ENCODE data around the gene CRYM.
A peak's percentile ranks its signal among the peaks of the same experiment; 100 is the strongest.
"Not testable (repeated sequence)": the region's sequence is repeated elsewhere in the genome, so short reads cannot be mapped to it uniquely, and the experiment has no call there.

CRYM gene

DNA sequence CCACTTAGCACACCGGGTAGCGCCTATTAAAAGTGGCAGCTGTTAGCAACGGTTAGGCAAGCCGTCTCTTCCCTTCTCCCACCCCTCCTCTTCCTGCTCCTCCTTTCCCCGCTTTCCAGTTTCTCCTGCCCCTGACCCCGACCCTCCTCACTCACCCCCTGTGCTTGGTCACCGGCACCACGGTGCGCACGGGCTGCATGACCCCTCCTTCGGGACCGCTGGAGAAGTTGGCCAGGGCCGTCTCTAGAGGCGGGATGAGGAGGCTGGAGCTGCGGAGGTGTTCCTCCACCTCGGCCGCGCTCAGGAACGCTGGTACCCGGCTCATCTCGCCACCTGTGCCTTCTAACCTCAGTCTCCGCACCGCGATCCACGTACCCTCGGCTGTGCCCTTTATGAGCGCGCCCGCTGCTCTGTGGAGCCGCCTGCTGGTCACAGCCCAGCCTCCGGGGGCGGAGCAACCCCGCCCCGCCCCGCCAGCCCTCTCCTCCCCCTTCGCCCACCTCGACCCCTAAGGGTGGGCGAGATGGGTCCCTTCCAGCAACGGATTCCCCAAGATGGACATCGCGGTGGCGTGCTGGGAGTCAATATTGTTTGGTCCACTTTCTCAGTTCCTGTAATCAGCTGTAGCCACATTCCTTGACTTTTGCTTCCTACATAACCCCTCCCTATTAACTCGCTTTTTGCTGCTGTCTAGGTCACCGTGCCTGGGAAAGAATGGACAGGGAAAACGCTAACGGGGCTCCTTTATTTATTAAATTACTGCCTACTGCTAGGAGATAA, at the start of gene CRYM:
Gene CRYM, minus strand, starts transcription at position 364 of the 780 bp plus-strand sequence. Its CDS starts 39 bp downstream, at position 325.
- peak; percentile 6 for DNase-seq

GRCh38 chr16:21327046-21327445, 49.0 kb upstream of the CRYM start:
- DNase-seq, result no peak

GRCh38 chr16:21326459-21326858, 48.4 kb upstream of the CRYM start:
- no peak for DNase-seq

GRCh38 chr16:21324267-21324666, 46.2 kb upstream of the CRYM start:
- no peak for DNase-seq

DNA sequence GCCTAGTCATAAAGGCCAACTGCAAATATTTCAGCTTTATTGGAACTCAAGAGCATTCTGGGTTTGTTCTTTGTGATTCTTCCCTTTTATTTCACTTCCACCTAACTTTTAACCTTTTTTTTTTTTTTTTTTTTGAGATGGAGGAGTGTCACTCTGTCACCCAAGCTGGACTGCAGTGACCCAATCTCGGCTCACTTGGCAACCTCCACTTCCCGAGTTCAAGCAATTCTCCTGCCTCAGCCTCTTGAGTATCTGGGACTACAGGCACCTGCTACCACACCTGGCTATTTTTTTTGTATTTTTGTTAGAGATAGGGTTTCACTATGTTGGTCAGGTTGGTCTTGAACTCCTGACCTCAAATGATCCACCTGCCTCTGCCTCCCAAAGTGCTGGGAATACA, 44.2 kb upstream of the CRYM start:
- not testable (repeated sequence) for DNase-seq

DNA sequence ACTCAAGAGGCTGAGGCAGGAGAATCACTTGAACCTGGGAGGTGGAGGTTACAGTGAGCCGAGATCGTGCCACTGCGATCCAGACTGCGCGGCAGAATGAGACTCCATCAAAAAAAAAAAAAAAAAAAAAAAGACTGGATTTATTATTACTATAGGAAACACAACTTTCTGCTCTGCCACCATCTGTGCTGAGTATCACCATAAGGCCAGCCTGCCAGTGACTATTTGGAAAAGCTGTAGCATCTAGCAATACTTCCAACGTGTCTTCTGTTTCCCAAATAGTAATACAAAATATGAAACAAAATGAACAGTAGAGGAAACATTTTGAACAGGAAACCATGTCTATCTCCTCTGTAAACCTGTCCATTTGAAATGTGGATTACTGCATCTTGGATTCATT, 43.6 kb upstream of the CRYM start:
- DNase-seq, result no peak

GRCh38 chr16:21314339-21314738, 36.2 kb upstream of the CRYM start:
- no peak for DNase-seq

- not testable (repeated sequence) for DNase-seq
These were observed 34.8 kb upstream of the CRYM start for GRCh38 chr16:21312863-21313372.

GRCh38 chr16:21312046-21312445, 34.0 kb upstream of the CRYM start:
- DNase-seq, result not testable (repeated sequence)

DNA sequence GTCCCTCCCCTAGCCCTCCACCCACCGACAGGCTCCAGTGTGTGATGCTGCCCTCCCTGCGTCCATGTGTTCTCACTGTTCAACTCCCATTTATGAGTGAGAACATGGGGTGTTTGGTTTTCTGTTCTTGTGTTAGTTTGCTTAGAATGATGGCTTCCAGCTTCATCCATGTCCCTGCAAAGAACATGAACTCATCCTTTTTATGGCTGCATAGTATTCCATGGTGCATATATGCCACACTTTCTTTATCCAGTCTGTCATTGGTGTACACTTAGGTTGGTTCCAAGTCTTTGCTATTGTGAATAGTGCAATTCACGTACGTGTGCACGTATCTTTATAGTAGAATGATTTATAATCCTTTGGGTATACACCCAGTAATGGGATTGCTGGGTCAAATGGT, 28.6 kb upstream of the CRYM start:
- not testable (repeated sequence) for DNase-seq

- no peak for DNase-seq
These were observed 24.9 kb upstream of the CRYM start for GRCh38 chr16:21302898-21303528.

GRCh38 chr16:21302454-21302853, 24.4 kb upstream of the CRYM start:
- no peak for DNase-seq

DNA sequence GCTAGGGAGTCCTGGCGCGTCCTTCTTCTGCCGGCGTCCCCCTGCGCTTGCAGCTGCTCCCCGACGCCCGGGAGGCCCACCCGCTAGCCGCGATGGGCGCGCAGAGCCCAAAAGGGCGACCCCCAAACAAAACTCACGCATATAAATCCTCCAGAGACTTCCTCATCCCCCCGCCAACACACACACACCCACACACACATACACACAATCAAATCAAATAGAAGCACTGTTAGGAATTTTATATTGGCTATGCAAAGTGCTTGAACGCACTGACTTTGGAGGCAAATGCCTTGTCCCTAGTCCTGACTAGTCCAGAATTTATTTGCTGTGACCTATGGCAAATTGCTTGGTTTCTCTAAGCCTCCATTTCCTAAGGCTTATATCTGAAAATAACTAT, 23.8 kb upstream of the CRYM start:
- no peak for DNase-seq

- DNase-seq, result peak; percentile 15
These were observed 23.2 kb upstream of the CRYM start for GRCh38 chr16:21301168-21301894.

DNA sequence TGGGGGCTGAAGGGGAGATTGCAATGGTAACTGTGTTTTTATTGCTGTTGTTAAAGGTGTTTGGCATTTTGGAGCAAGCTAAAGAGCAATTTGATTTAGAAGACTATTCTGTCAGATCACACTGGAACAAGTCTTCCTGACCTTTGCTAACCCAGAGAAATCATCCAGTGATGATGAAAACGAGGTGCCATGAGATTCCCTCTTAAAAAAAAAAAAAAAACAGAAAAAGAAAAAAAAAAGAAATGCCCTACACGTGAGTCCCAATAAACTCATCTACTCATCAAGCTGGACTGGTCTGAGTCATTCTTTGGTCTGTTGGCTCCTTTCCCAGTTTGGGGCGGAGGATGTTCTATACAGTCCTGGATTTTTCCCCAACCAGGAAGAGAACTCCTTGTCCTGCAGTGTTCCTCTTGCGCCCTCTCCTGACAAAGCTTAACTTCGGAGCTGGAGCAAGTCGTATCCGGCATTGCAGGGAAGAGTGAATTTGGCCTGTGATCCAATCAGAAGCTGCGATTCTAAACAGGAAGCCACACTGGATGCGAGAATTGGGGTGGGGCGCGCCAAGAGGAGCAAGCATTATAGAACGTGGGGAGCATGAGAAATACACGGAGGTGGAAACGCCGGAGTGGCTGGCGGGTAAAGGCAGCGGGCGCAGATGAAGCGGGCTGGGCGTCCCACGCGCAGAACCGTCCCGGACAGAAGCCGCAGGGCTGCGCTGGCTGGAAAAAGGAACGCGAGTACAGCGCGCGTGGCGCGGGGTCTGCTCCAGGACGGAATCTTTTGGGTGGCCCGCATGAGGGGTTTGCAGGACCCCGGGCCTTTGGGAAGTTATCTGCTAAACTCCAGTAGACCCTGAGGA, 22.4 kb upstream of the CRYM start:
- peak; percentile 87 for DNase-seq

DNA sequence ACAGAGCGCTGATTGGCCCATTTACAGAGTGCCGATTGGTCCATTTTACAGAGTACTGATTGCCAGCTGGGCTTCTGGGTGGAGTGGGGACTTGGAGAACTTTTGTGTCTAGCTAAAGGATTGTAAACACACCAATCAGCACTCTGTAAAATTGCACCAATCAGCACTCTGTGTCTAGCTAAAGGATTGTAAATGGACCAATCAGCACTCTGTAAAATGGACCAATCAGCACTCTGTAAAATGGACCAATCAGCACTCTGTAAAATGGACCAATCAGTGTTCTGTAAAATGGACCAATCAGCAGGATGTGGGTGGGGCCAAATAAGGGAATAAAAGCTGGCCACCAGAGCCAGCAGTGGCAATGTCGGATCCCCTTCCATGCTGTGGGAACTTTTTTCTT, 11.7 kb upstream of the CRYM start:
- not testable (repeated sequence) for DNase-seq

GRCh38 chr16:21285314-21285713, 7.2 kb upstream of the CRYM start:
- DNase-seq, result no peak

DNA sequence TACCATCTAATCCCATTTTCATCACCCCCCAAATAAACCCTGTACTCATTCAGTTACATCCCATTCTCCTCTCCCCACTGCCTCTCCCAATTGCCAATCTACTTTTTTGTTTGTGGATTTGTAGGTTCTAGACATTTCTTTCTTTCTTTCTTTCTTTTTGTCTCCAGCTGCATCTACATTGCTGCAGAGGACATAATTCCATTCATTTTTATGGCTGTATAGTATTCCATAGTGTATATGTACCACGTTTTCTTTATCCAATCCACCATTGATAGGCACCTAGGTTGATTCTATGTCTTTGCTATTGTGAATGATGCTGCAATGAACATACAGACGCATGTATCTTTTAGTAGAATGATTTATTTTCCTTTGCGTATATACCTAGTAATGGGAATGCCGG, 6.3 kb upstream of the CRYM start:
- no peak for DNase-seq

- DNase-seq, result no peak
These were observed 5.6 kb upstream of the CRYM start for GRCh38 chr16:21283521-21284289.

DNA sequence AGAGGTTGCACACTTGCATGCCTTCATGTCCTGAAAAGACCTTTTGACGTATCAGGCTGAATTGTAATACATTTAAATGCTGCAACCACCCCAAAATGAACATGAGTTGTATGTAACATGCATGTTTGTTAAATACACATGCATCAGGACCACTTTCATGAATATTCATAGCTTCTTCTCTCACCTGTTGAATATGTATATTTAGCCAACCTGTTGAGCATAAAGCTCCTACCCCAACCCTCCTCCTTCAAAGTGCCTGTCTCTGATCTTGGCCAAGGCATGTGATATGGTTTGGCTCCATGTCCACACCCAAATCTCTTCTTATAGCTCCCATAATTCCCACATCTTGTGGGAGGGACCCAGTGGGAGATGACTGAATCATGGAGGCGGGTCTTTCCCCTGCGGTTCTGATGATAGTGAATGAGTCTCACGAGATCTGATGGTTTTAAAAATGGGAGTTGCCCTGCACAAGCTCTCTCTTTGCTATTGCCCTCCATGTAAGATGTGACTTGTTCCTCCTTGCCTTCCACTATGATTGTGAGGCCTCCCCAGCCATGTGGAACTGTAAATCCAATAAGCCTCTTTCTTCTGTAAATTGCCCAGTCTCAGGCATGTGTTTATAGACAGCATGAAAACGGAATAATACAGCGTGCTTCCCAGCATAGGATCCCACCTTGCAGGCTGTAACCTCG, 3.8 kb upstream of the CRYM start:
- no peak for DNase-seq

DNA sequence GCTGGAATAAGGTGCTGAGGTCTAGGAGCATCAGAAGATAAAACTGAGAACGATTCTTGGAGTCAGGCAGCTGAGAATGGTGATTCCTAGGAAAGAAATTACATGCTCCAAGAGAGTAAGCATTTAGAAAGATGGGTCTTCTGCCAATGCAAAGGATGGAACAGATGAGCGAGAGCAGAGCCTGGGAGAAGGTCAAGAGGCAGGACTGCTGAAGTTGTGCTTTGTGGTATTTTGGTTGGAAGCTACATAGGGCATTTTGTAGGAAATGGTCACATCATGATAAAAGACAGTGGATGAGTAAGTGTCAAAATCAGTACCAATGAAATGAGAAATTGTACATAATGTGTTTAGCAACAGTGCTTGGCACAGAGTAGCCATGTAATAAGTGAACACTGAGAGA, 1.4 kb upstream of the CRYM start:
- DNase-seq, result no peak
